ENCODE measurements around the gene ANO1. TPM values are rescaled to one million over a fixed set of nuclear protein-coding genes. Genes with fewer than 3 reads are reported as not detected.

Gene ANO1
- total RNA-seq, 1 donor from 2014 or later, result 244 TPM

DNA sequence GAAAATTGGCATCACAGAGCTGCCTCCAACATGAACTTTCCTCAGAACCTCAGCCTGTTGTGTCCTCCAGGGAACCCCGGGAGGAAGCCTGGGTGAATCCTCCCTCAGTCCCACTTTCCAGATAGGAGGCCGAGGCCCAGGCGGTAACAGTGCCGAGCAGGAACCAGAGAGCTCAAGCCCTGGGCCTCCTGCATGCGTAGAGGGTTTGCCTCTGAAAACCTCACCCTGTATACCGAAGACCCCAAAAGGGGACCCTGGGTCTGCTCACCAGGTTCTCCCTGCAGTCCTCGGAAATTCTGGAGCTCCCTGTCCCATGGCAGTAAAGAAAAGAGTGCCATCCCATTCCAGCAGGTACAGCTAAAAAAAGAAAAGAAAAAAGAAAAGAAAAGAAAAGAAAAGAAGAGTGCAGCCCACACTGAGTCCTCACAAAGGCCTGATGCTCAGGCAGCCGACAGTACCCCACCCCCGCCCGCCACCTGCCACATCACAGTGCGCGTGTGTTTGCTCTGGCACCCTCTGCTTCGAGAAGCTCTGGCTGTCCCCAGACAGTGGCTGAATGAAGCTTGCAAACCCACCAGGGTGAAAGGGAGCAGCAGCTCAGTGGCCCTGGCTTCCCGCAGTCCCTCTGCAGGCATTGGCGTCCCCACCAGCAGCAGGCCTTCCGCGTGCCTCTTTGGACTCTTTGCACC lies 96.6 kb downstream of the ANO1 start:
- Histone ChIP-seq H3K4me1 (no peaks in the 10 kb centered on the region), H3K4me3 (no peak overlapping the region), H3K27me3 (no peaks in the 10 kb centered on the region), H3K9me3 (no peaks in the 10 kb centered on the region), H3K36me3 (peaks cover 55 to 87% of the 10 kb centered on the region in 2 donors), H3K27ac (peak overlapping the region in 1 of 2 donors; percentile 7)
- intact Hi-C loops (cut with DNase I), result no loop called here
- DNase-seq (ENCODE audit: low spot score in 2 of 2), result no peak
- TF ChIP-seq, protein P1, sequence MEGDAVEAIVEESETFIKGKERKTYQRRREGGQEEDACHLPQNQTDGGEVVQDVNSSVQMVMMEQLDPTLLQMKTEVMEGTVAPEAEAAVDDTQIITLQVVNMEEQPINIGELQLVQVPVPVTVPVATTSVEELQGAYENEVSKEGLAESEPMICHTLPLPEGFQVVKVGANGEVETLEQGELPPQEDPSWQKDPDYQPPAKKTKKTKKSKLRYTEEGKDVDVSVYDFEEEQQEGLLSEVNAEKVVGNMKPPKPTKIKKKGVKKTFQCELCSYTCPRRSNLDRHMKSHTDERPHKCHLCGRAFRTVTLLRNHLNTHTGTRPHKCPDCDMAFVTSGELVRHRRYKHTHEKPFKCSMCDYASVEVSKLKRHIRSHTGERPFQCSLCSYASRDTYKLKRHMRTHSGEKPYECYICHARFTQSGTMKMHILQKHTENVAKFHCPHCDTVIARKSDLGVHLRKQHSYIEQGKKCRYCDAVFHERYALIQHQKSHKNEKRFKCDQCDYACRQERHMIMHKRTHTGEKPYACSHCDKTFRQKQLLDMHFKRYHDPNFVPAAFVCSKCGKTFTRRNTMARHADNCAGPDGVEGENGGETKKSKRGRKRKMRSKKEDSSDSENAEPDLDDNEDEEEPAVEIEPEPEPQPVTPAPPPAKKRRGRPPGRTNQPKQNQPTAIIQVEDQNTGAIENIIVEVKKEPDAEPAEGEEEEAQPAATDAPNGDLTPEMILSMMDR (IDR thresholded peaks at IDR 0.05), result no peak

DNA sequence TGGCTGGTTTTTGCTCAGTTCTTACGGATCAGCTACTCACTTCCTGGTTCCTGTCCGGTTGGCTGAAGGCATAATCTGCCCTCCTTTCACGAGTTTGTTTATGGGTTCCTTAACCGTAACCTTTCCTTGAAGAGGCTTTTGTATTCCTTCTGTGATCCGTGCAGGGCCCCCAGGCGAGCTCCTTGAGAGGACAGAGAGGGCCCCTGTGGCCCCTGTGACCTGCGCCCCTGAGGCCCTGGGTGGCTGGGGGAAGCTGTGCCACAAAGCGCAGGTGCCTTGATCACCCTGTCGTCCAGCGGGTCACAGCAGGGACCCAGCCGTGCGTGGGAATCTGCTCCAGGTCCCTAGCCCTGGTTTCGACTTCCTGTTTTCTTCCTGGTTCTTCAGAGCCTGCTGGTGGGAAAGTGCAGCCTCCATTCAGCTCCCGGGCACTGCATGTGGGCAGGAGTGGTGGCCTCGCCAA lies 97.2 kb downstream of the ANO1 start:
- TF ChIP-seq, protein P1 (IDR thresholded peaks at IDR 0.05), result no peak
- H3K27me3 ChIP-seq, result no peaks in the 10 kb centered on the region
- intact Hi-C loops (cut with DNase I), result no loop called here
- no peaks in the 10 kb centered on the region for H3K4me1 ChIP-seq
- no peak overlapping the region for H3K4me3 ChIP-seq
- DNase-seq (ENCODE audit: low spot score in 2 of 2), result no peak
- H3K36me3 ChIP-seq, result peaks cover 54 to 87% of the 10 kb centered on the region in 2 donors
- peak overlapping the region in 1 of 2 donors; percentile 7 for H3K27ac ChIP-seq
- no peaks in the 10 kb centered on the region for H3K9me3 ChIP-seq

- H3K27ac ChIP-seq, result no peak overlapping the region
- no peaks in the 10 kb centered on the region for H3K27me3 ChIP-seq
- H3K9me3 ChIP-seq, result no peaks in the 10 kb centered on the region
- H3K36me3 ChIP-seq, result peaks cover 55 to 87% of the 10 kb centered on the region in 2 donors
- peak in 1 of 2 donors; percentile 72 for DNase-seq (ENCODE audit: low spot score in 2 of 2)
- no peaks in the 10 kb centered on the region for H3K4me1 ChIP-seq
- TF ChIP-seq, protein P1 (IDR thresholded peaks at IDR 0.05), result peak; percentile 61 to 70 (median 66)
- no peak overlapping the region for H3K4me3 ChIP-seq
- intact Hi-C loops (cut with DNase I), result no loop called here
These were observed 99.0 kb downstream of the ANO1 start for GRCh38 chr11:70176940-70177689.

GRCh38 chr11:70180906-70181305 lies 102.8 kb downstream of the ANO1 start:
- H3K4me3 ChIP-seq, result no peak overlapping the region
- TF ChIP-seq, protein P1 (IDR thresholded peaks at IDR 0.05), result no peak
- H3K27ac ChIP-seq, result no peak overlapping the region
- no peak for DNase-seq (ENCODE audit: low spot score in 2 of 2)
- intact Hi-C loops (cut with DNase I), result no loop called here
- peaks cover 69 to 92% of the 10 kb centered on the region in 2 donors for H3K36me3 ChIP-seq
- no peaks in the 10 kb centered on the region for H3K4me1 ChIP-seq
- no peaks in the 10 kb centered on the region for H3K27me3 ChIP-seq
- H3K9me3 ChIP-seq, result no peaks in the 10 kb centered on the region

- TF ChIP-seq, protein P1 (IDR thresholded peaks at IDR 0.05), result no peak
- no peaks in the 10 kb centered on the region for H3K9me3 ChIP-seq
- intact Hi-C loops (cut with DNase I), result no loop called here
- no peak for DNase-seq (ENCODE audit: low spot score in 2 of 2)
- no peaks in the 10 kb centered on the region for H3K27me3 ChIP-seq
- no peak overlapping the region for H3K4me3 ChIP-seq
- no peaks in the 10 kb centered on the region for H3K4me1 ChIP-seq
- H3K36me3 ChIP-seq, result peaks cover 72 to 92% of the 10 kb centered on the region in 2 donors
- no peak overlapping the region for H3K27ac ChIP-seq
These were observed 104.1 kb downstream of the ANO1 start for GRCh38 chr11:70182266-70182665.

All from ascending aorta (tissue), 2 donors.